SK-N-SH treated with all-trans-retinoic acid at 6 μM for 48 hours (cell line): ENCODE measurements around the gene NFYA.

ENCODE experiments used
- ATAC-seq: fragments of 200-7000 bp; cut with Tn5 transposase; 3 replicates; pipeline ENCODE4 v1.9.1; 2020; ENCODE audit warnings: mild to moderate bottlenecking, moderate library complexity
- ARNTL ChIP-seq: fragments of 450-650 bp; formaldehyde crosslinking; IDR thresholded peaks from 2 replicates; pipeline ENCODE4 v1.5.0; 2020; ENCODE audit warnings: low read depth, mild to moderate bottlenecking, moderate library complexity, borderline replicate concordance
- BACH2 ChIP-seq: fragments of 250-450 bp; sonication (Bioruptor Pico); IDR thresholded peaks from 2 replicates; pipeline ENCODE4 v1.9.0; 2021; ENCODE audit warnings: mild to moderate bottlenecking, borderline replicate concordance
- CREB5 ChIP-seq: fragments of 250-450 bp; sonication (Bioruptor Pico); IDR thresholded peaks from 2 replicates; pipeline ENCODE4 v1.5.1; 2020; ENCODE audit warnings: low read depth, mild to moderate bottlenecking, moderate library complexity
- CSDC2 ChIP-seq: fragments of 250-450 bp; sonication (Bioruptor Pico); IDR thresholded peaks from 2 replicates; pipeline ENCODE4 v1.5.0; 2020; ENCODE audit warnings: mild to moderate bottlenecking, moderate library complexity
- CSRNP3 ChIP-seq: fragments of 250-450 bp; sonication (Bioruptor Pico); IDR thresholded peaks from 2 replicates; pipeline ENCODE4 v1.5.1; 2021; ENCODE audit warnings: mild to moderate bottlenecking, moderate library complexity
- ESRRG ChIP-seq: fragments of 250-450 bp; sonication (Bioruptor Pico); IDR thresholded peaks from 2 replicates; pipeline ENCODE4 v1.6.1; 2021; ENCODE audit warnings: mild to moderate bottlenecking
- GLIS3 ChIP-seq: fragments of 250-450 bp; sonication (Bioruptor Pico); IDR thresholded peaks from 2 replicates; pipeline ENCODE4 v1.5.0; 2020; ENCODE audit warnings: mild to moderate bottlenecking, moderate library complexity
- ISL1 ChIP-seq: fragments of 250-450 bp; sonication (Bioruptor Pico); IDR thresholded peaks from 2 replicates; pipeline ENCODE4 v2.1.2; 2022; ENCODE audit warnings: mild to moderate bottlenecking, moderate library complexity
- OSR1 ChIP-seq: fragments of 250-450 bp; sonication (Bioruptor Pico); IDR thresholded peaks from 2 replicates; pipeline ENCODE4 v1.8.0; 2022; ENCODE audit warnings: moderate library complexity, mild to moderate bottlenecking, inconsistent platforms
- POU6F1 ChIP-seq: fragments of 250-450 bp; sonication (Bioruptor Pico); IDR thresholded peaks from 2 replicates; pipeline ENCODE4 v1.8.0; 2021; ENCODE audit warnings: low read depth, mild to moderate bottlenecking, moderate library complexity, borderline replicate concordance
- PPARA ChIP-seq: fragments of 250-450 bp; sonication (Bioruptor Pico); IDR thresholded peaks from 2 replicates; pipeline ENCODE4 v1.5.0; 2020; ENCODE audit warnings: mild to moderate bottlenecking, borderline replicate concordance
- RARB ChIP-seq: fragments of 250-450 bp; sonication (Bioruptor Pico); IDR thresholded peaks from 2 replicates; pipeline ENCODE4 v1.8.0; 2021; ENCODE audit warnings: mild to moderate bottlenecking, moderate library complexity
- SNAI2 ChIP-seq: fragments of 250-450 bp; sonication (Bioruptor Pico); IDR thresholded peaks from 2 replicates; pipeline ENCODE4 v1.5.0; 2020; ENCODE audit warnings: mild to moderate bottlenecking, moderate library complexity
- TCF4 ChIP-seq: fragments of 250-450 bp; sonication (Bioruptor Pico); IDR thresholded peaks from 2 replicates; pipeline ENCODE4 v1.8.0; 2021; ENCODE audit warnings: mild to moderate bottlenecking, moderate library complexity, borderline replicate concordance
- TOX ChIP-seq: fragments of 250-450 bp; sonication (Bioruptor Pico); IDR thresholded peaks from 2 replicates; pipeline ENCODE4 v1.8.0; 2021; ENCODE audit warnings: mild to moderate bottlenecking, moderate library complexity, borderline replicate concordance
- TSHZ2 ChIP-seq: fragments of 250-450 bp; sonication (Bioruptor Pico); IDR thresholded peaks from 2 replicates; pipeline ENCODE4 v1.5.0; 2020; ENCODE audit warnings: mild to moderate bottlenecking, moderate library complexity
- ZC3H10 ChIP-seq: fragments of 250-450 bp; sonication (Bioruptor Pico); IDR thresholded peaks from 2 replicates; pipeline ENCODE4 v1.5.1; 2021; ENCODE audit warnings: mild to moderate bottlenecking, moderate library complexity
- ZFP3 ChIP-seq: fragments of 250-450 bp; sonication (Bioruptor Pico); IDR thresholded peaks from 2 replicates; pipeline ENCODE4 v1.5.0; 2020; ENCODE audit warnings: mild to moderate bottlenecking, moderate library complexity
- ZFP30 ChIP-seq: fragments of 450-650 bp; formaldehyde crosslinking; IDR thresholded peaks from 2 replicates; pipeline ENCODE4 v1.5.0; 2022; ENCODE audit warnings: mild to moderate bottlenecking, moderate library complexity
- ZNF565 ChIP-seq: fragments of 450-650 bp; formaldehyde crosslinking; conservative IDR thresholded peaks from 2 replicates; pipeline ENCODE4 v1.5.0; 2020; ENCODE audit warnings: low read depth, mild to moderate bottlenecking, moderate library complexity
- ZNF70 ChIP-seq: fragments of 450-650 bp; formaldehyde crosslinking; IDR thresholded peaks from 2 replicates; pipeline ENCODE4 v1.5.0; 2020; ENCODE audit warnings: mild to moderate bottlenecking, moderate library complexity
- ZNF8 ChIP-seq: fragments of 450-650 bp; formaldehyde crosslinking; IDR thresholded peaks from 2 replicates; pipeline ENCODE4 v1.5.0; 2020; ENCODE audit warnings: mild to moderate bottlenecking, moderate library complexity

The NFYA gene

GRCh38 chr6:41083072-41083471 is 10.3 kb downstream of the NFYA start (continued):
- TF ChIP-seq POU6F1 (CRISPR knock-in tag) (no peak), ZNF8 (no peak)

- ATAC-seq = no peak
- TF ChIP-seq ARNTL (CRISPR knock-in tag) (no peak), ZNF8 (no peak), OSR1 (no peak), ISL1 (CRISPR knock-in tag) (no peak), GLIS3 (no peak), BACH2 (no peak), RARB (CRISPR knock-in tag) (no peak), POU6F1 (CRISPR knock-in tag) (no peak), TSHZ2 (CRISPR knock-in tag) (no peak), SNAI2 (CRISPR knock-in tag) (no peak), ZNF70 (CRISPR knock-in tag) (no peak), TCF4 (CRISPR knock-in tag) (no peak), CSDC2 (CRISPR knock-in tag) (no peak), CSRNP3 (CRISPR knock-in tag) (no peak)
Measured at GRCh38 chr6:41085182-41085581, 12.4 kb downstream of the NFYA start.

GRCh38 chr6:41088451-41088850 is 15.7 kb downstream of the NFYA start:
- TF ChIP-seq ZNF8 (no peak), CSDC2 (CRISPR knock-in tag) (no peak), CSRNP3 (CRISPR knock-in tag) (no peak), TOX (no peak), RARB (CRISPR knock-in tag) (no peak), PPARA (no peak), GLIS3 (no peak), ZFP30 (no peak), OSR1 (no peak), ZC3H10 (CRISPR knock-in tag) (no peak), BACH2 (no peak), TSHZ2 (CRISPR knock-in tag) (no peak), POU6F1 (CRISPR knock-in tag) (no peak), ZNF565 (CRISPR knock-in tag) (no peak), ARNTL (CRISPR knock-in tag) (no peak), ZNF70 (CRISPR knock-in tag) (no peak), ISL1 (CRISPR knock-in tag) (no peak), ZFP3 (CRISPR knock-in tag) (no peak), ESRRG (no peak), CREB5 (CRISPR knock-in tag) (no peak)
- TF ChIP-seq, all 23 proteins: peak for 0

More at GRCh38 chr6:41088451-41088850, 15.7 kb downstream of the NFYA start:
- ATAC-seq = no peak
